ENCODE results near the gene CNPPD1.

The CNPPD1 gene

GRCh38 chr2:219161097-219161496 lies 15.6 kb downstream of the CNPPD1 start:
- no peak for DNase-seq (ENCODE audit: low read depth in 2 of 3, low spot score in 2 of 3)

GRCh38 chr2:219160186-219161017 lies 16.3 kb downstream of the CNPPD1 start, which contains the start of gene NHEJ1:
NHEJ1 (minus strand) TSS chr2:219160815; CDS start chr2:219158362, 2,453 bp downstream.
- DNase-seq (ENCODE audit: low read depth in 2 of 3, low spot score in 2 of 3): peak; percentile 85 to 98 (median 89)

GRCh38 chr2:219159771-219160185 lies 16.9 kb downstream of the CNPPD1 start:
- no peak for DNase-seq (ENCODE audit: low read depth in 2 of 3, low spot score in 2 of 3)

- no peak for DNase-seq (ENCODE audit: low read depth in 2 of 3, low spot score in 2 of 3)
These were observed 18.1 kb downstream of the CNPPD1 start for GRCh38 chr2:219158586-219158985.

- no peak for DNase-seq (ENCODE audit: low read depth in 2 of 3, low spot score in 2 of 3)
These were observed 18.7 kb downstream of the CNPPD1 start for GRCh38 chr2:219158025-219158424.

GRCh38 chr2:219157396-219157795 lies 19.3 kb downstream of the CNPPD1 start:
- DNase-seq (ENCODE audit: low read depth in 2 of 3, low spot score in 2 of 3): no peak

- DNase-seq (ENCODE audit: low read depth in 2 of 3, low spot score in 2 of 3): peak in 1 of 3 experiments; percentile 16
These were observed 21.6 kb downstream of the CNPPD1 start for GRCh38 chr2:219155054-219155644.

- DNase-seq (ENCODE audit: low read depth in 2 of 3, low spot score in 2 of 3): no peak
These were observed 27.1 kb downstream of the CNPPD1 start for GRCh38 chr2:219149667-219150066.

- DNase-seq (ENCODE audit: low read depth in 2 of 3, low spot score in 2 of 3): no peak
These were observed 34.4 kb downstream of the CNPPD1 start for GRCh38 chr2:219142329-219142728.

- DNase-seq (ENCODE audit: low read depth in 2 of 3, low spot score in 2 of 3): no peak
These were observed 36.0 kb downstream of the CNPPD1 start for GRCh38 chr2:219140722-219141121.

GRCh38 chr2:219133976-219134375 lies 42.7 kb downstream of the CNPPD1 start:
- no peak for DNase-seq (ENCODE audit: low read depth in 2 of 3, low spot score in 2 of 3)

GRCh38 chr2:219131744-219132143 lies 45.0 kb downstream of the CNPPD1 start:
- no peak for DNase-seq (ENCODE audit: low read depth in 2 of 3, low spot score in 2 of 3)

- DNase-seq (ENCODE audit: low read depth in 2 of 3, low spot score in 2 of 3): no peak
These were observed 45.4 kb downstream of the CNPPD1 start for GRCh38 chr2:219131327-219131726.

- no peak for DNase-seq (ENCODE audit: low read depth in 2 of 3, low spot score in 2 of 3)
These were observed 47.1 kb downstream of the CNPPD1 start for GRCh38 chr2:219129589-219129988.

GRCh38 chr2:219128396-219128795 lies 48.3 kb downstream of the CNPPD1 start:
- no peak for DNase-seq (ENCODE audit: low read depth in 2 of 3, low spot score in 2 of 3)

- no peak for DNase-seq (ENCODE audit: low read depth in 2 of 3, low spot score in 2 of 3)
These were observed 49.6 kb downstream of the CNPPD1 start for GRCh38 chr2:219127037-219127635.

- no peak for DNase-seq (ENCODE audit: low read depth in 2 of 3, low spot score in 2 of 3)
These were observed 50.2 kb downstream of the CNPPD1 start for GRCh38 chr2:219126555-219126954.

- no peak for DNase-seq (ENCODE audit: low read depth in 2 of 3, low spot score in 2 of 3)
These were observed 50.8 kb downstream of the CNPPD1 start for GRCh38 chr2:219125886-219126270.

- DNase-seq (ENCODE audit: low read depth in 2 of 3, low spot score in 2 of 3): no peak
These were observed 51.4 kb downstream of the CNPPD1 start for GRCh38 chr2:219125225-219125885.

GRCh38 chr2:219124381-219125110 lies 52.2 kb downstream of the CNPPD1 start:
- no peak for DNase-seq (ENCODE audit: low read depth in 2 of 3, low spot score in 2 of 3)

All from activated CD8-positive, alpha-beta memory T cell treated with anti-CD3 and anti-CD28 coated beads for 48 hours (primary cell).